ENCODE results near the gene CTF1. TPM values are rescaled to one million over a fixed set of nuclear protein-coding genes. Genes with fewer than 3 reads are reported as not detected.

Gene CTF1
- total and polyA plus RNA-seq, 10 of the 15 experiments (the other 5 are each of a cell fraction or from before 2014, with no cell fraction given): 0.04 to 0.46 (median 0.11) TPM; not detected in 3

DNA sequence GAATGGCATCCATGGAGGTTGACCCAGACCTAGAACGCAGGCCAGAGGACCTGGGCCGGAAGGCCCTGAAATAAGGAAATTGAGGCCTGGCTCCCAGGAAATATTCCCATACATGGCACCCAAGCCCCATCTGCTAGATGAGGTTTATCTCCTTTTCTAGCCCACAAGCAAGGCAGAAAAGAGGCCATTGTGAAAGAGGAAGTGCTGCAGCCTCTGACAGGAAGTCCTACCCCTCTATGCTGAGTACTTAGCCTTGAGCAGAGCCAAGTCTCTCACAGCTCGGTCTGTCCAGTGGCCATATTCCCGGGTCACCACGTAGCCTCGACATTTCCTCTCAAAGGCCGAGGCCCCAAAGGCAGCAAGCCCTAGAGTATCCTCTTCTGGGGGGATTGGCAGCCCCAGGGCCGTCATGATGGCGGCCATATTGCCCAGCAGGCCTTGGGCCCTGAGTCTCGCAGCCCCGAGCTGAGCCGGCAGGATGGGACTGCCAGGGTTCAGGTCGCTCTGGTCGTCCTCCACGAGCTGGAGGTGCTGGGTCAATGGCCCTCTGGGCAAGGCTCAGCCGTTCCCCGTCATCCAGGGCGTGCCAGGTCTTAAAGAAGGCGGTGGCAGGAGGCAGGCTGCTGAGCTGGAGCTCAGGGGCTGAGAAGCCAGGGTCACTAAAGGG is 7.8 kb downstream of the CTF1 start:
- H3K27me3 ChIP-seq (replicated peaks in 1 of 2; ENCODE audit: control insufficient read depth in 2 of 2, insufficient read depth in 2 of 2, low read length in 1 of 2): no peaks in the 10 kb centered on the region
- no peak for DNase-seq (ENCODE audit: low read depth, low spot score)
- 87% methylated on average over 19 of the region's 19 CpGs for WGBS (ENCODE audit: insufficient coverage, insufficient replicate concordance, low lambda C conversion rate, missing lambda C conversion rate)
- ChIA-PET CTCF (interaction anchor here (0.7 to 7.5 kb wide), 3 partner anchors 24 to 60 kb away, joined by 3 to 174 read pairs (median 4); no protein-coding TSS in a partner anchor), POLR2A (interaction anchor here (0.6 kb wide), 1 partner anchor 92 kb away, joined by 4 read pairs; no protein-coding TSS in a partner anchor), SMC1A (ENCODE audit: uncharacterized antibody, unreplicated experiment) (interaction anchor here (1.1 to 1.6 kb wide), 2 partner anchors 58 to 59 kb away, joined by 3 to 4 read pairs; no protein-coding TSS in a partner anchor), RAD21 (ENCODE audit: unreplicated experiment) (interaction anchor here (0.8 kb wide), 1 partner anchor 37 kb away, joined by 3 read pairs; no protein-coding TSS in a partner anchor)
- no TSS peak for BruUV-seq (replicated peaks)
- no peak overlapping the region for H3K4me3 ChIP-seq
- no peaks in the 10 kb centered on the region for H4K20me1 ChIP-seq (ENCODE audit: control insufficient read depth, insufficient read depth)
- intact Hi-C loops (cut with micrococcal nuclease; ENCODE audit: unreplicated experiment) (no loop called here), in situ Hi-C loops (cut with MboI) (no loop called here)
- H3K4me1 ChIP-seq (ENCODE audit: control insufficient read depth, insufficient read depth, low read length): peaks cover 24% of the 10 kb centered on the region
- H3K9ac ChIP-seq (ENCODE audit: control insufficient read depth, insufficient read depth, low read length): no peak overlapping the region
- ATAC-seq: 0 out of 3 replicates have a peak, but pooled peaks have one; percentile 21
- no peaks in the 10 kb centered on the region for H3K36me3 ChIP-seq (ENCODE audit: control insufficient read depth in 2 of 2, insufficient read depth in 2 of 2, low read length in 1 of 2)
- no peaks in the 10 kb centered on the region for H3K79me2 ChIP-seq (ENCODE audit: control insufficient read depth, insufficient read depth, low read length)
- peak overlapping the region; percentile 39 for H3K27ac ChIP-seq (ENCODE audit: control insufficient read depth, insufficient read depth)
- peak overlapping the region; percentile 91 for H2AFZ ChIP-seq (ENCODE audit: control insufficient read depth, low read depth, low read length)
- FAIRE-seq: no peak
- H3K9me3 ChIP-seq (replicated peaks; ENCODE audit: control insufficient read depth, insufficient read depth, low read length): peaks cover 2% of the 10 kb centered on the region; the same call in 2 of the 3 replicates
- H3K4me2 ChIP-seq (ENCODE audit: control insufficient read depth, insufficient read depth): 0 out of 2 replicates have a peak overlapping the region, but pooled peaks have one; percentile 3
- TF ChIP-seq NFIC (IDR thresholded peaks at IDR 0.05; ENCODE audit: low read depth, low read length) (no peak), MEF2B (IDR thresholded peaks at IDR 0.05; ENCODE audit: partially characterized antibody, poor library complexity, severe bottlenecking) (no peak), E2F4 (IDR thresholded peaks at IDR 0.05; ENCODE audit: low read depth, low read length) (no peak), FOXK2 (IDR thresholded peaks at IDR 0.05) (no peak), SPI1 (IDR thresholded peaks at IDR 0.05; ENCODE audit: borderline replicate concordance, insufficient read depth, low read depth, low read length) (peak; percentile 91), SRF (IDR thresholded peaks at IDR 0.05; ENCODE audit: low read depth in 2 of 2, low read length in 2 of 2) (no peak), YY1 (IDR thresholded peaks at IDR 0.05; ENCODE audit: low read depth, low read length) (peak; percentile 70; the same call in 1 of the 2 replicates), ZBTB4 (CRISPR knock-in tag; IDR thresholded peaks at IDR 0.05) (no peak), USF1 (IDR thresholded peaks at IDR 0.05; ENCODE audit: borderline replicate concordance, extremely low read length, insufficient read depth, low read depth, low read length) (no peak), KAT2A (conservative IDR thresholded peaks at IDR 0.05; ENCODE audit: control insufficient read depth, low read depth, low read length) (no peak), ASH2L (IDR thresholded peaks at IDR 0.05; ENCODE audit: borderline replicate concordance, low read depth) (no peak), BCL11A (IDR thresholded peaks at IDR 0.05; ENCODE audit: low read depth, low read length) (no peak), EP300 (IDR thresholded peaks at IDR 0.05; ENCODE audit: borderline replicate concordance in 1 of 2, control insufficient read depth in 1 of 2, low read depth in 2 of 2, low read length in 2 of 2) (no peak), MAX (IDR thresholded peaks at IDR 0.05; ENCODE audit: low read depth, low read length) (no peak), KDM1A (IDR thresholded peaks at IDR 0.05; ENCODE audit: borderline replicate concordance) (no peak)
- TF ChIP-seq, protein P1, sequence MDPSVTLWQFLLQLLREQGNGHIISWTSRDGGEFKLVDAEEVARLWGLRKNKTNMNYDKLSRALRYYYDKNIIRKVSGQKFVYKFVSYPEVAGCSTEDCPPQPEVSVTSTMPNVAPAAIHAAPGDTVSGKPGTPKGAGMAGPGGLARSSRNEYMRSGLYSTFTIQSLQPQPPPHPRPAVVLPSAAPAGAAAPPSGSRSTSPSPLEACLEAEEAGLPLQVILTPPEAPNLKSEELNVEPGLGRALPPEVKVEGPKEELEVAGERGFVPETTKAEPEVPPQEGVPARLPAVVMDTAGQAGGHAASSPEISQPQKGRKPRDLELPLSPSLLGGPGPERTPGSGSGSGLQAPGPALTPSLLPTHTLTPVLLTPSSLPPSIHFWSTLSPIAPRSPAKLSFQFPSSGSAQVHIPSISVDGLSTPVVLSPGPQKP (IDR thresholded peaks at IDR 0.05; ENCODE audit: low read depth, low read length): no peak

Measured in GM12878 (cell line).